Progenitor cell of endocrine pancreas (in vitro differentiated cells): ENCODE results near the gene TMED8. TPM values are rescaled to one million over a fixed set of nuclear protein-coding genes. Genes with fewer than 3 reads are reported as not detected.

Experiments
- DNase-seq: peaks from one replicate; pipeline ENCODE4 v3.0.0; 2021; ENCODE audit warnings: low spot score; ENCODE audit not compliant: unreplicated experiment
- H3K27ac Mint-ChIP-seq: 2 replicates; pipeline ENCODE4 v1.8.0; 2021; ENCODE audit warnings: mild to moderate bottlenecking, moderate library complexity, mixed read lengths
- H3K27me3 Mint-ChIP-seq: 2 replicates; pipeline ENCODE4 v1.8.0; 2021; ENCODE audit warnings: mixed read lengths
- H3K36me3 Mint-ChIP-seq: 2 replicates; pipeline ENCODE4 v1.8.0; 2022; ENCODE audit warnings: mixed read lengths; ENCODE audit not compliant: insufficient read depth
- H3K4me1 Mint-ChIP-seq: 2 replicates; pipeline ENCODE4 v1.8.0; 2021; ENCODE audit warnings: low read depth, mixed read lengths
- H3K4me3 Mint-ChIP-seq: 2 replicates; pipeline ENCODE4 v1.8.0; 2021; ENCODE audit warnings: low read depth, mild to moderate bottlenecking, moderate library complexity, mixed read lengths
- H3K9me3 Mint-ChIP-seq: 2 replicates; pipeline ENCODE4 v1.8.0; 2021; ENCODE audit warnings: low read depth, mixed read lengths
- CTCF ChIP-seq: fragments of 200-600 bp; sonication (generic); IDR thresholded peaks from one replicate; pipeline ENCODE4 v1.5.0; 2021; ENCODE audit warnings: antibody characterized with exemption, mild to moderate bottlenecking; ENCODE audit not compliant: unreplicated experiment
- total RNA-seq: library from RNA; stranded (reverse); gene quantifications from 2 replicates; pipeline ENCODE4 v1.2.1, GENCODE V29; 2021

Gene TMED8
- total RNA-seq, 1 donor from 2014 or later, result 18.7 TPM

DNA sequence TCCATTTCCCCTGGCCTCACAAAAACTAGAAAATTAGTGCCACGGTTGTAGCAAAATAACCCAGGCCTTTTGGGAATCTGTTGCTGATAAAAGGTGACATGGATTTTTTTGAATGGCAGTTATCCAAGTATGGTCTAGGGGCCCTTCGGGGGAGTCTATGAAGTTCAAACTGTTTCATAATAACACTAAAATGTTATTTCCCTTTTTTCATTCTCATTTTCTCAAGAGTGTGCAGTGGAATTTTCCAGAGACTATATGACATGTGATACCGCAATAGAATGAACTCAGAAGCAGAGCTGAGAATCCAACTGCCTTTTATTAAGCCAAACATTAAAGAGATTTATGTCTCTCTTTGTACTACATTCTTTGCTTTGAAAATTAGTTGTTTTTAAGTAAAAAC, 29.1 kb downstream of the TMED8 start:
- no peak overlapping the region for H3K27ac Mint-ChIP-seq
- DNase-seq, result no peak
- H3K4me1 Mint-ChIP-seq, result peaks cover 26% of the 10 kb centered on the region
- H3K27me3 Mint-ChIP-seq, result no peaks in the 10 kb centered on the region
- H3K4me3 Mint-ChIP-seq, result no peak overlapping the region
- no peak for TF ChIP-seq CTCF
- H3K9me3 Mint-ChIP-seq, result no peaks in the 10 kb centered on the region
- peaks cover 27% of the 10 kb centered on the region for H3K36me3 Mint-ChIP-seq

DNA sequence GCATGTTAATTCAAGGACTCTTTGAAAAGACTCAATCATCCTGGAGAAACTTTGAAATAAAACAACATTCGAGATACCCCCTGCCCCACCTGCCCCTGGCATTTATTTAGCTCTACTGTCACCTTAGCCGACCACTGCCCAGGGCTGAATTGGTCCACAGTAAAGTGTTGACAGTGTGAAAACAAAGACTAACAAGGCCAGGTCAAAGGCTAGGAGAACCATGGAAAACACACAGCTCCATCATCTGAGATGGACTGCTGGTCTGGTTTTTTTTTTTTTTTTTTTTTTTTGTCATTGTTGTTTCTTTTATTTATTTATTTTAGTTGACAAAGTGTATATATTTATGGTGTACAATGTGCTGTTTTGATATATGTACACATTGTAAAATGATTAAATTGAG, 30.4 kb downstream of the TMED8 start:
- H3K36me3 Mint-ChIP-seq, result peaks cover 38% of the 10 kb centered on the region
- TF ChIP-seq CTCF, result no peak
- no peak for DNase-seq
- no peaks in the 10 kb centered on the region for H3K9me3 Mint-ChIP-seq
- H3K27me3 Mint-ChIP-seq, result no peaks in the 10 kb centered on the region
- peaks cover 28% of the 10 kb centered on the region for H3K4me1 Mint-ChIP-seq
- H3K27ac Mint-ChIP-seq, result no peak overlapping the region
- H3K4me3 Mint-ChIP-seq, result no peak overlapping the region

DNA sequence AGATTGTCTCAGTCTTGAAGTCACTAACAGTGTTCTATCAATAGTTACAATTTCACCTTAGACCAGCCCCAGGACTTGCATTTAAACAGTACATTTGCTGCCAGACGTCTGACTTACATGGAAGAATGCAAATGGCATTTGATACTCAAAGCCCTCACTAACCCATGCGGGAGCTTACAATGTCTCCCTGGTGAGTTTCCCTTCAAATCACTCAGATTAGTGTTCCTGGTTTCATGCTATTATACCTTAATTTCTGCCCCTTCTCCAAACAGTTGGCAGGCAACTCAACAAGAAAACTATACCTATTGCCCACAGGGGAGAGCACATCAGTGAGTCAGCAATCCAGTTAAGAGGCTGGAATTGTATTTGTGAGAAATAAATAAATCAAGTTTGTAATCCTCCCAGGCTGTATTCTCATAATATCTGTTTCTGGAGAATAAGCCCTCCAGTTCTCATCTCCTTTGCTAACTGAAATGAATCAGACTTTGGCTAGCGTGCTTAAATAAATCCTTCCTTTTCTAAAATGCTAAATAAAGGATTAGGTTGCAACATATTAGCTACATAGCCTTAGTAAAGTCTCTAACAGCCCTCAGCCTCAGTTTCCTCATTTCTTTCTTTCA, 32.4 kb downstream of the TMED8 start:
- TF ChIP-seq CTCF, result no peak
- Mint-ChIP-seq H3K4me1 (peaks cover 30% of the 10 kb centered on the region), H3K9me3 (no peaks in the 10 kb centered on the region), H3K27me3 (no peaks in the 10 kb centered on the region), H3K36me3 (peaks cover 40% of the 10 kb centered on the region), H3K4me3 (no peak overlapping the region), H3K27ac (no peak overlapping the region)
- no peak for DNase-seq

DNA sequence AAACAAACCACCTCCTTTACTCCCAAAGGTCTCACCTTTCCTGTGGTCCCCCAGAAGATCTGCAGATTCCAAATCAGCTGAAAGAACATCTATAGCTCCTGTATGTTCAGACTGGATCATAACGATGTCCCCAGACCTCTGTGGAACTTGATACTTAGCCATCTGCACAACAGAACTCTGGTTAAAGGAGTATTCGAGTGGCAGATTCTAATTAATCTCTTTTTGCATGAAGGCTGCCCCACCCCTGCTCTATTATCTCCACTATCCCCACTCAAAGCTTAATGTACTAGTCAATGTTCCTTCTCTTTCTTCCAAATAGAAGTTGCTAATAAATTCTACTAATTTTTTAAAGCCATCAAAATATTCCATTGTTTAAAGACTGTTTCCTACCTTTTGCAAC, 33.2 kb downstream of the TMED8 start:
- Mint-ChIP-seq H3K4me1 (peaks cover 34% of the 10 kb centered on the region), H3K4me3 (no peak overlapping the region)
- no peak for TF ChIP-seq CTCF

GRCh38 chr14:77342726-77343397, 34.0 kb downstream of the TMED8 start:
- no peak for DNase-seq
- Mint-ChIP-seq H3K9me3 (no peaks in the 10 kb centered on the region), H3K4me3 (no peak overlapping the region), H3K36me3 (peaks cover 38% of the 10 kb centered on the region), H3K27me3 (no peaks in the 10 kb centered on the region), H3K4me1 (peaks cover 41% of the 10 kb centered on the region), H3K27ac (no peak overlapping the region)
- no peak for TF ChIP-seq CTCF

More for the DNA sequence above, 33.2 kb downstream of the TMED8 start:
- H3K27me3 Mint-ChIP-seq, result no peaks in the 10 kb centered on the region
- DNase-seq, result no peak
- H3K9me3 Mint-ChIP-seq, result no peaks in the 10 kb centered on the region
- peaks cover 38% of the 10 kb centered on the region for H3K36me3 Mint-ChIP-seq
- no peak overlapping the region for H3K27ac Mint-ChIP-seq
